AG09319 (cell line): ENCODE data around the gene TMEM235.

Source experiments
- DNase-seq: peaks from one replicate; pipeline ENCODE4 v3.0.0-alpha.2; 2010; ENCODE audit warnings: low read depth; ENCODE audit errors: extremely low read depth
- TF ChIP-seq, protein P1 (sequence below): IDR thresholded peaks from 2 replicates; pipeline ENCODE4 v1.5.1; 2011; ENCODE audit warnings: low read depth, mild to moderate bottlenecking, inconsistent platforms, low read length, moderate library complexity

TMEM235 gene

DNA sequence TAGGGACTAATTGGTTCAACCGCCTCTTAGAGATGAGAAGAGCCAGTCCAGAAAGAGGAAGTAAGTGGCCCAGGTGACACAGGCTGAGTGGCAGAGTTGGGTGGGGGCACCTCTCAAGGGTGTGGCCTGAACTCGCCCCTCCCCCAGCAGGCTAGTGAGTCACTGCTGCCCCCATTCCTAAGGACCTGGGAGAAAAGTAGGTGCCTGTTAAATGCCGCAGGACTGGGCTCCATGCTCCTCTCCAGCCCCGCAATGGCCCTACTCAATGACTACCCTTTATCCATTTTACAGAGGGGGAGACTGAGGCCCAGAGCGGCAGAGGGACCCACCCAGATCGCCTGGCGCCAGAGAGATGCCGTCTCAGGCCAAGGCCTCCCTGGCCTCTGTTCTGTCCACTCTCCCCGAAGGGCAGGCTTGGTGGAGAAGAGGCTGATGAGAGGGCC, 8.1 kb downstream of the TMEM235 start:
- TF ChIP-seq, protein P1, sequence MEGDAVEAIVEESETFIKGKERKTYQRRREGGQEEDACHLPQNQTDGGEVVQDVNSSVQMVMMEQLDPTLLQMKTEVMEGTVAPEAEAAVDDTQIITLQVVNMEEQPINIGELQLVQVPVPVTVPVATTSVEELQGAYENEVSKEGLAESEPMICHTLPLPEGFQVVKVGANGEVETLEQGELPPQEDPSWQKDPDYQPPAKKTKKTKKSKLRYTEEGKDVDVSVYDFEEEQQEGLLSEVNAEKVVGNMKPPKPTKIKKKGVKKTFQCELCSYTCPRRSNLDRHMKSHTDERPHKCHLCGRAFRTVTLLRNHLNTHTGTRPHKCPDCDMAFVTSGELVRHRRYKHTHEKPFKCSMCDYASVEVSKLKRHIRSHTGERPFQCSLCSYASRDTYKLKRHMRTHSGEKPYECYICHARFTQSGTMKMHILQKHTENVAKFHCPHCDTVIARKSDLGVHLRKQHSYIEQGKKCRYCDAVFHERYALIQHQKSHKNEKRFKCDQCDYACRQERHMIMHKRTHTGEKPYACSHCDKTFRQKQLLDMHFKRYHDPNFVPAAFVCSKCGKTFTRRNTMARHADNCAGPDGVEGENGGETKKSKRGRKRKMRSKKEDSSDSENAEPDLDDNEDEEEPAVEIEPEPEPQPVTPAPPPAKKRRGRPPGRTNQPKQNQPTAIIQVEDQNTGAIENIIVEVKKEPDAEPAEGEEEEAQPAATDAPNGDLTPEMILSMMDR, result no peak
- DNase-seq, result no peak

DNA sequence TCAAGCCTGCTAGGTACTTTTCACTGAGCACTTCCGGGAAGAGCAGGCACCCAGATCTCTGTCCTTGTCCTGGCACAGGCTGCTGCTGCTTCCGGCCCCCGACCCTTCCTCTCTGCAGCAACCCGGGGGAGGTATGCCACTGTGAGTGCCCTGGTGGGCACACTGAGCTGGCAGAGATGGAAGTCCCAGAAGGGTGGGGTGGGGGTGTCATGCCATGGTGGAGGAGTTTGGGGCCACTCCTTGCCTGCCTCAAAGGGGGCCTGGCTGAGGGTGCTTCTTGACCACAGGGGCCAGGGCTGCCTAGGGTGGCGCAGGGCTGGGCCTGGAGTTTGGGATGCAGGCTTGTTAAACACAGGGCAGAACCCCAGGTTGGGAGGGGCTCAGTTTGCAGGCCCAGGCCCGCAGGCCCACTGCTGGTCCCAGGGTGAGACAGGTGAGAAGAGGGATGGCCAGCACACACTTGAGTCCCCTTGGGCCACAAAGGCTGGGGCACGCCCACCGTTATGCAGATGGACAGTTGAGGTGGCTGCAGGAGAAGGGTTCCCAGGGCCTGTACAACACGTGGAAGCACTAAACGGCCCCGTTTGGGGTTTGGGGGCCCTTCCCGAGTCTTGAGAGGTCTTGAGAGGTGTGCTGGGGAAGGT, 8.7 kb downstream of the TMEM235 start:
- TF ChIP-seq, protein P1, result no peak
- no peak for DNase-seq

DNA sequence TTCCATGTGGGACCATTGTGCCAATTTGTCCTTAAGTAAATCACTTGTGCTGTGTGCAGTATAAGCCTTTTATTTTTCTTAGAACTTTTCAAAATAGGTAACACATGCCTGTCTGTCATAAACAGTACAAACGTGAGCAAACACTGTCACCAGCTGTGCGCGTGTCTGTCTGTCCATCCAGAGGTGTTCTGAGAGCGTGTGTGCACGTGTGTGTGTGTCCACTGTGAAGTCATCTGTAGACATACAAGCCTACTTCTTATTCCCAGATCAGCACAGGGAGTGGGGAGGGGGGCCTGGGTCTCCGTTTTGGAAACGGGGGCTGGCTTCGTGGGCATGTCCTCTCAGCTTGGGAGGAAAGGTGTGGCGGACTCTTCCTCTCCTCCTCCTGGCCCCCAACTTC, 9.4 kb downstream of the TMEM235 start:
- TF ChIP-seq, protein P1, result no peak
- no peak for DNase-seq

DNA sequence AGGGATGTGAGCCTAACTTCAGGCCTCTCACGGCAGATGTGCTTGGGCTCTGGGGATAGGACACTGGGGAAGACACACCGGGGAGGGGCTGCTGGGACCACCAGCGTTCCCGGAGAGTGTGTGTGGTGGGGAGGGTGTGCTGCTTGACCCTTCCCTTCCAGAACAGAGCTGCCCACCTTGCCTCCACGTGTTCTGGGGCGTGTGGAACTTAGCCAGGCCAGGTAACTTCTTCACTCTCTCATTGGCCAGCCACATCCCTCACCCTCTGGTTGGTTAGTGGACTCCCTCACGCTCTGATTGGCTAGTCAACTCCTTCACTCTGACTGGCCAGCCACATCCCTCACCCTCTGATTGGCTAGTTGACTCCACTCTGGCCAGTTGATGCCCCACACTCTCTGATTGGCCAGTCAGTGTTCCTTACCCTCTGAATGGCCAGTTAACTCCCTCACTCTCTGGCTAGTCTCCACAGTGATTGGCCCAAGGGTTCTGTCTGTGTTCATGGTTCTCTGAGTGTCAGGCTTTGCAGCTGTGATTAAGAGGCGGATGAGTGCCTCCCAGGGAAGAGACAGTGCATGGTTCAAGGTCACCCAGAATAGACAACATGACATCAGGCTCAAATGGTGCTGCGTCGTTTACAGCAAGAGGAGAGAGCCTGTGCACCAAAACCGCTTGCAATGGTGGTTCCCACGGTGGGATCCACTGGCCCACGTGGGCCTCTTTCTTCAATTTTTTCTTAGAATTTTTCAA, 10.0 kb downstream of the TMEM235 start:
- TF ChIP-seq, protein P1, result no peak
- no peak for DNase-seq

DNA sequence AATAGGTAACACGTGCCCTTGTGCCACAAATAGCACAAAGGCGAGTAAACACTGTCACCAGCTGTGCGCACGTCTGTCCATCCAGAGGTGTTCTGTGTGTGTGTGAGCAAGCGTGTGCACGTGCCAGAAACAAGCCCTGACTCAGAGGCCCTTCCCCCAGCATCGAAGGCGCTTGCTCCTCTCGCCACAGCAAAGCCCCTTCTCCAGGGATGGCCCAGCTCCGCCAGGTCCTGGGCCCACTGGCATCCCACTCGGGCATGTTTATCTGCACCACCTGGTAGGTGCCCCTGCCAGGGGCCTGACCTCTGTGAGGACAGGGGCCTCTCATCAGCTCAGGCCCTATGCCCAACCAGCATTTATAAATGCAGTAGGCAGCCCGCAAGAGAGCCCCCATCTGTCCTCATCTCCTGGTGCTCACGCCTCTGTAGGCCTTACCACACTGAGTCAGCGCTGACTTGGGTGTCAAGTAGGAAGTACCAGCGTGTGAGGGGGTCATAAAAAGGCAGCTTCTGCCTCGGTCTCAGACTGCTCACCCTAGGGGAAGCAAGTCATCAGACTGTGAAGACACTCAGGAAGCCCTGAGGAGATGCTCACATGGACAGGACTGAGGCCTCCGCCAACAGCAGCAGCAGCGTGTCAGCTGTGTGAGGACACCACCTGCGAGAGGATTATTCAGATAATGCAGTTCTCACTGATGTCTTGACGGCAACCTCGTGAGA, 10.8 kb downstream of the TMEM235 start:
- no peak for DNase-seq
- TF ChIP-seq, protein P1, result no peak

DNA sequence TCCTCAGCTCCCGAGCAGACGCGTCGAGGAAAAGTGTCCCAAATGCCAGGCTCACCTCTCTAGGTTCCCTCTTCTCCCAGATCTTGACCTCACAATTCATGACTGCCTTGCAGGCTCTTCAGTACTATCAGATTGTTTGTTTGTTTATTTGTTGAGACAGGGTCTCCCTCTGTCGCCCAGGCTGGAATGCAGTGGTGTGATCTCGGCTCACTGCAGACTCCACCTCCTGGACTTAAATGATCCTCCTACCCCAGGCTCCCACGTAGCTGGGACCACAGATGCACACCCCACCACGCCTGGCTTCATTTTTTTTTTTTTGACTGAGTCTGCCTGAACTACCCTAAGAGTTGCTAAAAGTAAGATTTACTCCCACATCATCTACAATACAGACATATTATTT, 15.9 kb downstream of the TMEM235 start:
- TF ChIP-seq, protein P1, result no peak
- no peak for DNase-seq
